Neuronal stem cell (in vitro differentiated cells): ENCODE measurements around the gene ATAD3A.
"Not testable (repeated sequence)": the region's sequence is repeated elsewhere in the genome, so short reads cannot be mapped to it uniquely, and the experiment has no call there.

Experiments used
- DNase-seq: peaks from one replicate; pipeline ENCODE4 v3.0.0-alpha.2; 2013; ENCODE audit warnings: low spot score
- H2AFZ ChIP-seq: one replicate; pipeline ENCODE4 v1.6.1; 2013; ENCODE audit warnings: mild to moderate bottlenecking, low read length, inconsistent platforms
- H2AK5ac ChIP-seq: 2 replicates; pipeline ENCODE4 v1.6.1; 2013; ENCODE audit warnings: low read depth, mild to moderate bottlenecking, inconsistent platforms, low read length, moderate library complexity, mixed read lengths
- H2BK120ac ChIP-seq: 2 replicates; pipeline ENCODE4 v1.6.1; 2013; ENCODE audit warnings: low read depth, mild to moderate bottlenecking, inconsistent platforms, low read length, moderate library complexity, mixed read lengths
- H2BK12ac ChIP-seq: one replicate; pipeline ENCODE4 v1.6.1; 2013; ENCODE audit warnings: low read length, inconsistent platforms
- H2BK15ac ChIP-seq: 2 replicates; pipeline ENCODE4 v1.6.1; 2013; ENCODE audit warnings: mild to moderate bottlenecking, low read length, inconsistent platforms, mixed read lengths
- H2BK5ac ChIP-seq: one replicate; pipeline ENCODE4 v1.6.1; 2013; ENCODE audit warnings: inconsistent platforms, mild to moderate bottlenecking, low read length, moderate library complexity
- H3K14ac ChIP-seq: one replicate; pipeline ENCODE4 v1.6.1; 2013; ENCODE audit warnings: low read length, inconsistent platforms
- H3K18ac ChIP-seq: 2 replicates; pipeline ENCODE4 v1.6.1; 2013; ENCODE audit warnings: low read length, inconsistent platforms
- H3K23ac ChIP-seq: 2 replicates; pipeline ENCODE4 v1.6.1; 2013; ENCODE audit warnings: low read depth, mild to moderate bottlenecking, mixed read lengths, low read length, inconsistent platforms; ENCODE audit not compliant: poor library complexity
- H3K27ac ChIP-seq: replicated peaks from 3 replicates; pipeline ENCODE4 v1.5.1; 2013; ENCODE audit warnings: low read length, inconsistent platforms
- H3K27me3 ChIP-seq, 3 experiments: 2 replicates each; pipeline ENCODE4 v1.6.1; 2013; ENCODE audit warnings: low read length in 3 of 3, mild to moderate bottlenecking in 2 of 3, inconsistent platforms in 1 of 3, low read depth in 1 of 3, mixed read lengths in 1 of 3, moderate library complexity in 1 of 3; ENCODE audit not compliant: control insufficient read depth in 3 of 3, insufficient read depth in 3 of 3
- H3K36me3 ChIP-seq, 2 donors: replicated peaks in 1 of 2; 2 replicates each; pipeline ENCODE4 v1.6.1; 2013; ENCODE audit warnings: low read length in 2 of 2; ENCODE audit not compliant: control insufficient read depth in 2 of 2, insufficient read depth in 2 of 2
- H3K4ac ChIP-seq: 2 replicates; pipeline ENCODE4 v1.6.1; 2013; ENCODE audit warnings: inconsistent platforms, mild to moderate bottlenecking, low read length, moderate library complexity
- H3K4me1 ChIP-seq, 2 donors: 1 replicate in 1 of 2; 2 replicates in 1 of 2; pipeline ENCODE4 v1.6.1; 2013; ENCODE audit warnings: low read length in 2 of 2, low read depth in 1 of 2; ENCODE audit not compliant: control insufficient read depth in 2 of 2, insufficient read depth in 1 of 2
- H3K4me2 ChIP-seq: one replicate; pipeline ENCODE4 v1.6.1; 2013; ENCODE audit warnings: mild to moderate bottlenecking, low read length, inconsistent platforms; ENCODE audit not compliant: insufficient read depth, poor library complexity, severe bottlenecking
- H3K4me3 ChIP-seq, 2 donors: 2 replicates each; pipeline ENCODE4 v1.5.1; 2013; ENCODE audit warnings: low read length in 2 of 2, mild to moderate bottlenecking in 2 of 2, inconsistent platforms in 1 of 2, moderate library complexity in 1 of 2
- H3K79me1 ChIP-seq: one replicate; pipeline ENCODE4 v1.6.1; 2013; ENCODE audit warnings: low read depth, mild to moderate bottlenecking, inconsistent platforms, low read length, moderate library complexity
- H3K9ac ChIP-seq: one replicate; pipeline ENCODE4 v1.6.1; 2013; ENCODE audit warnings: mild to moderate bottlenecking, low read depth, low read length, inconsistent platforms; ENCODE audit not compliant: poor library complexity
- H3K9me3 ChIP-seq, 2 donors: replicated peaks in 1 of 2; 2 replicates each; pipeline versions ENCODE3 to v1.6.1; 2013; ENCODE audit warnings: low read length in 2 of 2, mild to moderate bottlenecking in 2 of 2, inconsistent platforms in 1 of 2, low read depth in 1 of 2, mixed read lengths in 1 of 2, moderate library complexity in 1 of 2; ENCODE audit not compliant: control insufficient read depth in 2 of 2, insufficient read depth in 1 of 2
- H4K8ac ChIP-seq: one replicate; pipeline ENCODE4 v1.6.1; 2013; ENCODE audit warnings: low read depth, mild to moderate bottlenecking, inconsistent platforms, low read length, moderate library complexity
- H4K91ac ChIP-seq: one replicate; pipeline ENCODE4 v1.6.1; 2013; ENCODE audit warnings: low read length, low read depth, mild to moderate bottlenecking, inconsistent platforms; ENCODE audit not compliant: poor library complexity
- whole genome bisulfite sequencing, 2 donors: extraction: QIAGEN DNeasy Blood & Tissue Kit; methylation state at CpG; one replicate each; pipeline ENCODE4 v1.1.7; 2013; ENCODE audit warnings: missing lambda C conversion rate in 2 of 2, mixed read lengths in 1 of 2; ENCODE audit not compliant: insufficient read length in 2 of 2, insufficient replicate concordance in 1 of 2; ENCODE audit errors: extremely low coverage in 2 of 2; 5-methylcytosine and 5-hydroxymethylcytosine counted together

The ATAD3A gene

GRCh38 chr1:1472053-1472876, 39.7 kb upstream of the ATAD3A start:
- not testable (repeated sequence) for H3K18ac ChIP-seq, H3K9me3 ChIP-seq, H2BK12ac ChIP-seq, H4K91ac ChIP-seq, H3K4me1 ChIP-seq, H2AK5ac ChIP-seq, H3K23ac ChIP-seq, H3K27ac ChIP-seq, H2BK15ac ChIP-seq, H2AFZ ChIP-seq, H3K4ac ChIP-seq, H2BK120ac ChIP-seq, H3K27me3 ChIP-seq, H3K9ac ChIP-seq, H3K79me1 ChIP-seq, H2BK5ac ChIP-seq, H3K14ac ChIP-seq, H4K8ac ChIP-seq, DNase-seq
- WGBS, 2 donors = no CpG with 5 or more reads among the region's 65 CpGs
- H3K4me3 ChIP-seq = peak overlapping the region; percentile 70 to 84
- peaks cover 5 to 12% of the 10 kb centered on the region in 2 donors for H3K36me3 ChIP-seq
- peak overlapping the region; percentile 66 for H3K4me2 ChIP-seq

DNA sequence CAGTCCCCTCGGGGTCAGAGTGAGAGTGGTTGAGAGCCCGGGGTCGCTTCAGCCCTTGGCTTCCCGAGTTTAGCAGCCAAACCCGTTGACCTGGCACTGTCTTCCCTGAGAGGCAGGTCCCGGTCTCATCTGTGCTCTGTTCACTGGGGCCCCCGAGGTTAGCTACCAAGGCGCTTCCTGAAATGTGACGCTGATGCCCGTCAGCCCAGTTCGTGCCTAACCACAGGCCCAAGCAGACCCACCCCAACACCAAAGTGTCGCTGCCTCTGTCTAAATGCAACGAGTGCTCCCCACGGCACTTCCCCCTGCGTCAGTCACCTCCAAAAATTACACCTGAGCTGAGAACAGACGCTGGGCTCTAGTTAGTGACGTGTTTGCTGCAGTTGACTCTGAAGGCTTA, 36.0 kb upstream of the ATAD3A start:
- H3K4me2 ChIP-seq, H4K8ac ChIP-seq, H2BK12ac ChIP-seq, H3K23ac ChIP-seq, H2BK5ac ChIP-seq, H3K18ac ChIP-seq, H2BK15ac ChIP-seq, H4K91ac ChIP-seq, H3K27ac ChIP-seq, DNase-seq, H3K27me3 ChIP-seq, H3K4ac ChIP-seq, H2AFZ ChIP-seq, H2AK5ac ChIP-seq, H3K9ac ChIP-seq, H2BK120ac ChIP-seq, H3K4me1 ChIP-seq, H3K4me3 ChIP-seq, H3K14ac ChIP-seq, H3K9me3 ChIP-seq: not testable (repeated sequence)
- WGBS, 2 donors = no CpG with 5 or more reads among the region's 17 CpGs
- Histone ChIP-seq H3K79me1 (peaks cover 10% of the 10 kb centered on the region), H3K36me3 (peaks cover 21 to 36% of the 10 kb centered on the region in 2 donors)

- no peaks in the 10 kb centered on the region for H3K9me3 ChIP-seq
- no peak overlapping the region for H2BK15ac ChIP-seq
- no CpG with 5 or more reads among the region's 22 CpGs for WGBS, 2 donors
- no peak for DNase-seq
- H3K27ac ChIP-seq = no peak overlapping the region
- peak overlapping the region; percentile 43 for H3K23ac ChIP-seq
- no peak overlapping the region for H3K14ac ChIP-seq
- no peak overlapping the region for H3K18ac ChIP-seq
- H2BK12ac ChIP-seq = no peak overlapping the region
- H2BK120ac ChIP-seq = no peak overlapping the region
- H3K9ac ChIP-seq = no peak overlapping the region
- H3K4ac ChIP-seq = peak overlapping the region; percentile 76
- peak overlapping the region; percentile 72 for H4K91ac ChIP-seq
- H3K79me1 ChIP-seq = peaks cover 8% of the 10 kb centered on the region
- no peak overlapping the region for H2AFZ ChIP-seq
- peaks cover 2 to 3% of the 10 kb centered on the region in 2 donors for H3K4me1 ChIP-seq
- H3K4me2 ChIP-seq = no peak overlapping the region
- H4K8ac ChIP-seq = no peak overlapping the region
- no peak overlapping the region for H2BK5ac ChIP-seq
- no peak overlapping the region for H2AK5ac ChIP-seq
- peaks cover 21 to 42% of the 10 kb centered on the region in 2 donors for H3K36me3 ChIP-seq
- no peaks in the 10 kb centered on the region for H3K27me3 ChIP-seq
- no peak overlapping the region for H3K4me3 ChIP-seq
Measured at GRCh38 chr1:1477206-1477605, 34.8 kb upstream of the ATAD3A start.

GRCh38 chr1:1479547-1480487, 32.1 kb upstream of the ATAD3A start:
- Histone ChIP-seq H3K14ac (no peak overlapping the region), H2BK12ac (no peak overlapping the region), H3K4me3 (peak overlapping the region in 1 of 2 donors; percentile 6), H3K4ac (no peak overlapping the region), H3K36me3 (peaks cover 30 to 60% of the 10 kb centered on the region in 2 donors), H3K4me2 (no peak overlapping the region), H3K27me3 (no peaks in the 10 kb centered on the region), H3K18ac (no peak overlapping the region), H2BK120ac (no peak overlapping the region), H3K23ac (peak overlapping the region; percentile 55), H3K9ac (peak overlapping the region; percentile 50), H3K9me3 (no peaks in the 10 kb centered on the region), H4K91ac (no peak overlapping the region), H4K8ac (no peak overlapping the region), H3K27ac (no peak overlapping the region), H2BK15ac (no peak overlapping the region), H2BK5ac (no peak overlapping the region), H3K79me1 (peaks cover 8% of the 10 kb centered on the region), H3K4me1 (no peaks in the 10 kb centered on the region), H2AK5ac (no peak overlapping the region), H2AFZ (no peak overlapping the region)
- no peak for DNase-seq
- no CpG with 5 or more reads among the region's 42 CpGs for WGBS, 2 donors
